Heart left ventricle (tissue), 13 donors: ENCODE data around the gene NAALADL2.

Experiments used
- CTCF ChIP-seq, 12 donors: fragments of 200-600 bp; sonication (generic) in 4 of 12; IDR thresholded peaks; one replicate each; pipeline versions ENCODE4 v1.5.0 to v1.8.0; 2018 to 2022; ENCODE audit warnings: antibody characterized with exemption in 12 of 12, mild to moderate bottlenecking in 5 of 12
- POLR2A ChIP-seq, 2 donors: fragments of 450-650 bp; IDR thresholded peaks; one replicate each; pipeline ENCODE4 v1.6.1; 2017; ENCODE audit warnings: antibody characterized with exemption in 2 of 2, mild to moderate bottlenecking in 2 of 2, moderate library complexity in 2 of 2
- donor health status: ischemic (EF 13 %, LVEDD 7.1; RV severe dilation, severe dysfunction).
- donor health status: DM: no; HTN: yes; CAD: no.
- donor health status: DM: no; HTN: no; CAD: no.
- donor health status: ischemic (EF 25% LVEDD 6.9; RV normal size, moderate dysfunction).
- donor health status: ischemic (EF 25% LVEDD 5.7; RV mildly dilated, moderate dysfunction).
- donor health status: ischemic (EF 35%, LVEDD 5.7; RV mildly dilated, moderate dysfunction).
- donor health status: nonischemic (EF 11% LVEDD 7.7; RV severe dilation, severe dysfunction).
- donor health status: DM: yes; HTN: yes; CAD: no.
- donor health status: PGD.
- donor health status: ischemic (EF 29% LVEDD 5.4; RV normal size, mild dysfunction).
- donor health status: nonischemic (EF 23%, LVEDD 6.1; RV moderate dilation, normal function).

GRCh38 chr3:175792245-175792644 lies 933.1 kb downstream of the NAALADL2 start:
- TF ChIP-seq CTCF (IDR thresholded peaks at IDR 0.05), result no peak
- no peak for TF ChIP-seq POLR2A (IDR thresholded peaks at IDR 0.05)
